DMS 273 (cell line): ENCODE results near the gene SHBG.
"Not testable (repeated sequence)": the region's sequence is repeated elsewhere in the genome, so short reads cannot be mapped to it uniquely, and the experiment has no call there.

Source experiments
- DNase-seq: peaks from one replicate; lab custom pipeline; 2025; ENCODE audit not compliant: unreplicated experiment; lab: John Stamatoyannopoulos, UW

SHBG gene

DNA sequence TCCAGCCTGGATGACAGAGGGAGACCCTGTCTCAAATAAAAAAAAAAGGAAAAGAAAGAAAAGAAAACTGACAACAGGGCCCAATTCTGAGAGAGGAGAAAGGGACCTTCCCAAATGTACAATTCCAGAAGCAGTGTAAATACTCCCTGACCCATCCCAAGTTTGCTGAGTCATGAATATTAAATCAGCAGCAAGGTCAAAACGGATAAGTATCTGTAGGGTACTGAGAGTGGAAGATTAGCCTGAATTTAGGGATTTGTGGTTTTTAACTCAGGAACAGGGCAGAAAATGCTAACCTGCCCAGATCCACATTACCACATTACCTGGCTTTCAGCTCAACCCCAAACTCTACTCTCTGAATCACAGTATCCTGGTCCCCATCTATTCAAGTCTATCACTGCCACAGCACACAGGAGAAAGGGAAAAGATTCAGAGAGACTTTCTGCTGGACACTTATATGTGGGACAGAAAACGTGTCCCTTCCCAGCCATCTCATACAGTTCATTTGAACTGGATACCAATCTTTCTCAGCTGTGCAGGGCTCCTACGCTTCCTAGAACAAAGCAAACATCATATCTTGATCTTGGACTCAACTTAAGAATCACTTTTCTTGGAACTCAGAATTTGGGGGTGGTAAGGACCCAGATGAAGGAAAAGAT, 18.2 kb upstream of the SHBG start:
- no peak for DNase-seq

DNA sequence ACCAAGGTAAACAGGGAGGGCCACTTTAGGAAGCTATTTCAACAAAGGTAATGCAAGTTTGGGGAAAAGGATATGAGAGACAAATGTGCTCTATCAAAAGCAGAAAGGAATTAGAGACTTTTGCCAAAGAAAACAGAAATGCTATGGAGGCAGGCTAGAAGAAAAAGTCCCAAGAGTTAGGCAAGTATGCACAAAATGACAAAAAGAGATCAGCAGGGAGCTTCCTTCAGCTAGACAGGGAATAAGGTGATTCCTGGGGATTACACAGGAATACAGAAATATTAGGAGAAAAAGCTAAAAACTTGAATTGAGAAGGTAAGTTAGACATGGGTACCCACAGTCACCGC, 17.7 kb upstream of the SHBG start:
- no peak for DNase-seq

- DNase-seq = peak; percentile 40
These were observed 16.0 kb upstream of the SHBG start for GRCh38 chr17:7613769-7614424.

DNA sequence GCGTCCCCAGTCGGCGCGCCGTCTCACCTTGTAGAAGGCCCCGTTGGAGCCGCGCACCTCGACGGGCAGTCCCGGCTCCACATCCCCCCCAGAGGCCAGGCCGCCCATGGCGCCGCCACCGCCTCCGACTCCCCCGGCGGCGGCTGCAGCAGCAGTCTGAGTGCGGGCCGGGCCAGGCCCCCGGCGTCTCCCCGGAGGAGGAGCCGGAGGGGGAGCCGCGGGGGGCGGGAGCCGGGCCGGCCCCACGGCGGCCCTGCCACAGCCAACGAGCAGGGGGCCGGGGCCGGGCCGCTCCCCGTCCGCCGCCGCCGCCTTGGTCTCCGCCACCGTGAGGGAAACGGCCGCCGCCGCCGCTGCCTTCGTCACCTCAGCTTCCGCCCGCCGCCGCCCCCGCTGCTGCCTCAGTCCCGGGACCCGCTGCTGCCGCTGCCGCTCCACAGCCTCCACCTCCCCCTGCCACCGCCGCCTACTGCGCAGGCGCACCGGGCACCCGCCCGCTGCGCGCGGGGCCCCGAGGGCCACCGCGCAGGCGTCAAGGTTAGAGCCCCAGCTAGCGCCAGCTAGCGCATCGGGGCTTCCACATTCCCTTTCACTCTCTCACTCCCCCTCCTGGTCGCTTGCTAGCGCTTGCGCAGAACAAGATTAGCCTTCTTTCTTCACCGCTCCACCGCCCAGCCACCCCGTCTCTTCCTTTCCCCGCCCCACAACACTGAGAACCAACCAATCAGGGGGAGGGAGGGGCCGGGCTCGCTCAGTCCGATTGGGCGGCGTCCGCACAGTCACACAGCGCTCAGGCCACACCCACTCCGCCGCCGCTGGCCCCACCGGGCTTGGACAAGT, 15.3 kb upstream of the SHBG start, which contains the start of gene FXR2:
Gene FXR2, minus strand, starts transcription at position 473 of the 840 bp plus-strand sequence. Its CDS starts 365 bp downstream, at position 108.
- peak; percentile 99 for DNase-seq

DNA sequence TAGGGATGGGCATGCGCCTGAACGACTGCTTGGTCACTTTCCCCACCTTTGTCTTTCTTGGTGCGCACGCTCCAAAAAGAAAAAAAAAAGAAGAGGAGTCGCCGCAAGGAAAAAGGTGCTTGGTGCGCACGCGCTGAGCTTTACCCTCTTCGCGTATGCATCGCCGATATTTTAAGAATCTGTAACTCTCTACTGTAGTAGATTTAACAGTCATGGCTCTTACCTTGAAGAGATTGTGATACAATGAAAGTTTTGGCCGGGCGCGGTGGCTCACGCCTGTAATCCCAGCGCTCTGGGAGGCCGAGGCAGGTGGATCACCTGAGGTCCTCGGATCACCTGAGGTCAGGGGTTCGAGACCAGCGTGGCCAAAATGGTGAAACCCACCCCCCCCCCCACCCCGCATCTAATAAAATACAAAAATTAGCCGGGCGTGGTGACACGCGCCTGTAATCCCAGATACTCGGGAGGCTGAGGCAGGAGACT, 14.6 kb upstream of the SHBG start:
- DNase-seq = no peak

DNA sequence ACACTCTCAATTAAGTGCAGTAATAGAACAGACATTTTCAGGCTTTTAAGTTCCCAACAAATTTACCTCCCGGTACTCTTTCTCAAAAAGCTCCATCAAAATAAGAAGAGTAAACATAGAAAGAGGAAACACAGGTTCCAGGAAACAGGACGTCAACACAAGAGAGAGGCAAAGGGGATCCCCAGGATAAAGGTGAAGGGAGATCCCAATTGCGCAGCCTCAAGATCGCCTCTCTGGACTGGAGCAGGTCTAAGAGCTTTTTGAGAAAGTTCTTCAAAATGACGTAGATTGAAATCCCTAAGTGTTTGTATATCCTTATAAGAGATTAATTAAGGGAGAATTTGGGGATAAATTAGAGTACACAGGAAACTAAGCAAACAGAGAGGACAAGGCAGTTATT, 11.3 kb upstream of the SHBG start:
- no peak for DNase-seq

- no peak for DNase-seq
These were observed 9.1 kb upstream of the SHBG start for GRCh38 chr17:7620835-7621234.

DNA sequence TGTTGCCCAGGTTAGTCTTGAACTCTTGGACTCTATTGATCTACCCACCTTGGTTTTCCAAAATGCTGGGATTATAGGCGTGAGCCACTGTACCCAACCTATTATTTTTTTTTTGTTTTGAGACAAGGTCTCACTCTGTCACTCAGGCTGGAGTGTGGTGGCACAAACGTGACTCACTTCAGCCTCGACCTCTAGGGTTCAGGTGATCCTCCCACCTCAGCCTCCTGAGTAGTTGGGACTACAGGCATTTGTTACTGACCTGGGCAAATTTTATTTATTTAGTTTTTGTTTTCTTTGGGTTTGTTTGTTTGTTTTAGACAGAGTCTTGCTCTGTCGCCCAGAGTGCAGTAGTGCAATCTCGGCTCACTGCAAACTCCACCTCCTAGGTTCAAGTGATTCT, 6.3 kb upstream of the SHBG start:
- DNase-seq = no peak

- DNase-seq = not testable (repeated sequence)
These were observed 4.2 kb upstream of the SHBG start for GRCh38 chr17:7625749-7626148.

DNA sequence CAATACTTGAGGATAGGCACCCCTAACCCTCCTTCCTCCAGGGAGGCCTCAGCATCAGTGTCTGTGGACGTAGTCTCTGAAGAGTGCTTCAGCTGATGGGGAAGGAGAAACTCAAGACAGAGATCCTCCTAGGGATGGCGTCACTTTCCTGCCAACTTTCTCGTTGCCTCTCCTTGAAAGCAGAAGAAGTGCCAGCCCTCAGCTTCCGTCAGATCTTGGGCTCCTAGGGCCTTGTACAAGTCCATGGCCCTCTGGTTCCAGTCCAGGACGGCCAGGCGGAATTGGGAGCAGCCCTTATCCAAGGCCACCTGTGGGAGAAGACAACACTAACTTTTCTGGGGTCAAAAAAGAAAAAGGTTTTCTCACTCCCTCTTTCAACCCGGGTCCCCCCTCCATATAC, 3.6 kb upstream of the SHBG start:
- no peak for DNase-seq

DNA sequence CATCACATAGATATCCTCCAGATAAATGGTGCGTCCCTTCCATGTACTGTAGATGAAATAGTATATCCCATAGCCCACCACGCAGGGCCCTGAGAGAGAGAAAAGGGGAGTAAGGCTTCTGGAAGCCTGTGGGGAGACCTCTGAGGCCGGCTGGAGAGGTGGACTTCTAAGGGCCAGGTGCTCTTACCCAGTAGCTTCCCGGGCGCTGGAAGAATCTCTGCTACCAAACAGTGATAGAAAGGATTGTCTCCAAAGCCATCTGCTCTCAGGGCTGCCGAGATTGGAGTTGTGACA, 3.0 kb upstream of the SHBG start:
- peak; percentile 60 for DNase-seq

DNA sequence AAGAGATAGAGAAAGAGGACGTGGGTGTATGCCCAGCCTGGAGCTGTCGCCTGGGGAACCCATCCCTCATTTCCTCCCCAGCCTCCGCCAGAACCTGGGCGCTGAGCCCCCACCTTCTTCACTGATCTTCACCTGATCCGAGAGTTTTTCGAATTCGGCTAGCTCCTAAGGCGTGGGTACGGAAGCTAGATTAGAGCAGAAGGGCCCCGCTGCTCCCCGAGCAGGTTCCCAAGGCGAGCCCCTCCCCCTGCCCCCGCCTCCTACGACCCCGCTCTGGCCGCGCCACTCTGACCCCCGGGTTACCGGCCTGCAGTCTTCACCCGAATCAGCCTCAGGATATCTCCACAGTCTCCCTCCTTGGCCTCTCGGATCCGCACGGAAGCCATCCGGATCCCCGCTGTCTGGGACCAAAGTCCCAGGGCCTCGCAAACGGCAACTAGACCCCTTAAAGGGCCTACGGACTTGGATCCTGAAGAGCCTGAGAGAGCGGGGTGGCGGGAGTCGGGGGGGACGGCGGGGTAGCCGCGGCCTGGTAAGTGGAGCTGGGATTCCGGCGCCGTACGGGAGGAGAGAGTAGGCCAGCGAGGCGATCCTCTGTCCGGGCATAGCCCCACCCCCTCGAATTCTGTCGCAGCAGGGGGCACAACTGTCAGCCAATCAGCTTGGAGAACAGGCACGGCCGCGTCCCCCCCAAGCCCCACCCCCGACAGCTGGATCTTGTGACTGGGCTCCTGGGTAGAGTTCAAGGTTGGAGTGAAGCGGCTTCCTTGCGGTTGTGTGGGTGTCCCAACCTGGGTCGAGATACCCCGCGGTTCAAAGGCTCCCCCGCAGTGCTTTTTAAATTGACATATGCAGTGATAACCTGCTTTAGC, 2.4 kb upstream of the SHBG start, which contains the start of gene SAT2:
Gene SAT2, minus strand, starts transcription at position 572 of the 872 bp plus-strand sequence. Its CDS starts 186 bp downstream, at position 386.
- DNase-seq = peak; percentile 94

- no peak for DNase-seq
These were observed 1.8 kb downstream of the SHBG start for GRCh38 chr17:7631398-7632380.

- DNase-seq = peak; percentile 63
These were observed 2.6 kb downstream of the SHBG start for GRCh38 chr17:7632492-7632894.

DNA sequence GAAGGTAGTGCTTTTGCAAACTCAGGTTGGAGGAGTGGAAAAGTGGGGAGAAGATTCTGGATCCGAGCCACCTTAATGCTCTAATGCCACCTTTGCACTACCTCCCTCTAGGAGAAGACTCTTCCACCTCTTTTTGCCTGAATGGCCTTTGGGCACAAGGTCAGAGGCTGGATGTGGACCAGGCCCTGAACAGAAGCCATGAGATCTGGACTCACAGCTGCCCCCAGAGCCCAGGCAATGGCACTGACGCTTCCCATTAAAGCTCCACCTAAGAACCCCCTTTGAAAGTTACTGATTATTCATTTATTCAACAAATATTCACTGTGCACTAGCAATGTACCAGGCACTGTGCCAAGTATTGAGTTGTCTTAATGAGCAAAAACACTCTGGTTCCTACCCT, 3.2 kb downstream of the SHBG start:
- DNase-seq = no peak

- peak; percentile 74 for DNase-seq
These were observed 4.4 kb downstream of the SHBG start for GRCh38 chr17:7634384-7634783.

DNA sequence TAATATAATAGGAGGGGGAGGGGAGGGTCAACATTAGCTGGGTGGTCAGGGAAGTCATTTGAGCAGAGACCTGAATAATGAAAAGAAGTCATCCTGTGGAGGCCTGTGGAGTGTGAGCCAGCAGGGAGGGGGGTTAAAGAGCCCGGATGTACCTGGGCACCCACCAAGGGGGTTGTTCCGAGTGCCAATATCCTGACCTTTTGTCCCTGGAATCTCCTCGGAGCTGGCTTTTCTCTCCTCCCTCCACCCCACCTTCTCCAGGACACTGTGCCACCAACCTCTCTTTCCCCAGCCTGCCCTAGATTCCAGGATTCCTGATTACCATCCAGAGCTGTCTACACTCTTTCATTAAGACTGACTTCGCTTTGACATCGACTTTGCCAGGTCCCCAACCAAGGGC, 6.2 kb downstream of the SHBG start:
- DNase-seq = no peak

- DNase-seq = no peak
These were observed 10.8 kb downstream of the SHBG start for GRCh38 chr17:7640783-7641182.

- DNase-seq = not testable (repeated sequence)
These were observed 11.7 kb downstream of the SHBG start for GRCh38 chr17:7641635-7642034.

- DNase-seq = no peak
These were observed 14.8 kb downstream of the SHBG start for GRCh38 chr17:7644775-7645174.
